ENCODE measurements around the gene ATM.
"Not testable (repeated sequence)": the region's sequence is repeated elsewhere in the genome, so short reads cannot be mapped to it uniquely, and the experiment has no call there.

ATM gene

DNA sequence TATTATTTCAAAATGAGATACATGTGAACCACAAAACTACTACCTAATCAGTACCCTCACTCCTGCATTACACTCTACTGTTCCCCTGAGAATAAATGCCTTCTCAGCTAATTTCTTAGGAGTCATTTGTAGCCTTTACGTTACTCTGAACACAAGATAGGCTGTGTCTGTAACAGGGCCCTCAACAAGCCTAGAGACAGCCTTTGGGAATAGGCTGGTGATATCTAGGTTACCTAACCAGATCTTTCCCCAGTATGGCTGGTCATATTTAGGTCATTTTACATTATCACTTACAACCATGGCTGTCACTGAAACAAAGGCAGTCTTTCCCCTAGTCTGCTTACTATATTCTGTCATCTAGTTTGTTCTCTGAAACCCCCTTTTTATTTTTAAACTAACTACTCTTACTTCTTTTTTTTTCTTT is 14.2 kb downstream of the ATM start:
- H3K27ac Mint-ChIP-seq, result peak overlapping the region; percentile 91
- peaks cover 89% of the 10 kb centered on the region for H3K4me1 Mint-ChIP-seq
- no peaks in the 10 kb centered on the region for H3K9me3 Mint-ChIP-seq
- no peaks in the 10 kb centered on the region for H3K27me3 Mint-ChIP-seq
- H3K4me3 Mint-ChIP-seq, result peak overlapping the region; percentile 76
- peaks cover 24% of the 10 kb centered on the region for H3K36me3 Mint-ChIP-seq

DNA sequence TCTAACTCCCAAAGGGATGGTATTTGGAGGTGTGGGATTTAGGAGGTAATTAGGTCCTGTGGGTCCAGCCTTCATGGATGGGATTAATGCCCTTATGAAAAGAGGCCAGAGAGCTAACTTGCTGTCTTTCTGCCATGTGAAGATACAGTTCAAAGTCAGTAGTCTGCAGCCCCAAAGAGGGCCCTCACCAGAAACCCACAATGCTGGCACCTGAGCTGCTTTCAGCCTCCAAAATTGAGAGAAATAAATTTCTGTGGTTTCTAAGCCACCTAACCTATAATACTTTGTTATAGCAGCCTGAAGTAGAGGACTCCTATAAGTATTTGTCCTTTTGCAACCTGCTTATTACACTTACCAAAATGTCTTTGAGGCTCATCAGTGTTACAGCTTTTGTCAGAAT is 16.2 kb downstream of the ATM start:
- Mint-ChIP-seq H3K27me3 (no peaks in the 10 kb centered on the region), H3K4me3 (peak overlapping the region; percentile 58), H3K9me3 (no peaks in the 10 kb centered on the region), H3K4me1 (peaks cover 89% of the 10 kb centered on the region), H3K36me3 (peaks cover 18% of the 10 kb centered on the region), H3K27ac (peak overlapping the region; percentile 93)

DNA sequence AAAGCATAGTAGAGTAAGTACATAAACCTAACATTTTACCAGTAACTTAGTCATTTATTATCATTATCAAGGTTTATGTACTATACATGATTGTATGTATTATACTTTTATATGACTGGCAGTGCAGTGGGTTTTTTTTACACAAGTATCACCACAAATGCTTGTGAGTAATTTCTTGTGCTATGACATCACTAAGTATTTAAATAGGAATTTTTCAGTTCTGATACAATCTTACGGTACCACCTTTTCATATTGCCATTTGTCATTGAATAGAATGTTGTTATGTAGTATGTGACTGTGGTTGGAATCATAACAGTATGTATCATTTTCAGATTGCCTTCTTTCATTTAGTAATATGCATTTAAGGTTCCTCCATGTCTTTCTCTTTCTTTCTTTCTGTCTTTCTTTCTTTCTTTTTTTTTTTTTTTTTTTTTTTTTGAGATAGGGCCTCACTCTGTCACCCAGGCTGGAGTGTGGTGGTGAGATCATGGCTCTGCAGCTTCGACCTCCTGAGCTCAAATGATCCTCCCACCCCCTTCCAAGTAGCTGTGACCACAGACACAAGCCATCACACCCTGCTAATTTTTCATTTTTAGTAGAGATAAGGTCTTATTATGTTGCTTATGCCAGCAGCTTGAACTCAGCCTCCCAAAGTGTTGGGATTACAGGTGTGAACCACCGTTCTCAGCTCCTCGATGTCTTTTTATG is 18.6 kb downstream of the ATM start:
- no peaks in the 10 kb centered on the region for H3K9me3 Mint-ChIP-seq
- H3K4me1 Mint-ChIP-seq, result peaks cover 91% of the 10 kb centered on the region
- H3K27me3 Mint-ChIP-seq, result no peaks in the 10 kb centered on the region
- H3K36me3 Mint-ChIP-seq, result peaks cover 19% of the 10 kb centered on the region
- H3K4me3 Mint-ChIP-seq, result peak overlapping the region; percentile 75
- H3K27ac Mint-ChIP-seq, result peak overlapping the region; percentile 97

DNA sequence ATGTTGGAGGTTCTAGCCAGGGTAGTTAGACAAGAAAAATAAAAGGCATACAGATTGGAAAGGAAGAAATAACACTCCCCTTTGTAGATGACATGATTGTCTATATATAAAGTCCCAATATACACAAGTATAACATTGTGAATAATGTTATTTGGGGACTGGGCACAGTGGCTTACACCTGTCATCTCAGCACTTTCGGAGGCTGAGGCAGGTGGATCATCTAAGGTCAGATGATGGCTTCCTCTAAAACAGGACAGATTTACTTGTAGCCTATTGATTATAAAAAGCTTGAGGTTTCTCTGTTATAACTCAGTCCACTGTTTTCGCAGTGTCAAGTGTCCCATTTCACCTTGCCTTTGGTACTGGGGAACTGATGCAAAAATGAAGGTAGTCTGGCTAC is 19.6 kb downstream of the ATM start:
- Mint-ChIP-seq H3K9me3 (no peaks in the 10 kb centered on the region), H3K4me3 (peak overlapping the region; percentile 64), H3K4me1 (peaks cover 90% of the 10 kb centered on the region)

DNA sequence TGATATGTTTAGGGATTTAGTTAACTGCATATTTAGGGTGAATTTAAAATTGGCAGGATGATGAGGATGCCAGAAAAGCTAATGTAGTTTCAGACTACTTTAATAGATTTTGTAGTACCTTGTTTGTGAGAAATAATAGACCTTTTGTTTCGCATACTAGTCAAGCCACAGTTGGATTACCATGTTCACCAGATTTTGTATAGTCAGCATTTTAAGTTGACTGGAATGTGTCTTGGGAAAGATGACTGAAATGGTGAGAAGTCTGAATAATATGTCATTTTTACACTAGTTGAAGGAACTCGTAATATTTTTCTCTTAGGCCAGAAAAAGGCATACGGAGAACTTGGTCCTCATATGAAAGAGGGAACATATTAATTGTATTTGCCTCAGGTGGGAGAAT is 23.4 kb downstream of the ATM start:
- Mint-ChIP-seq H3K4me1 (peaks cover 83% of the 10 kb centered on the region), H3K4me3 (no peak overlapping the region), H3K9me3 (no peaks in the 10 kb centered on the region), H3K27me3 (no peaks in the 10 kb centered on the region), H3K27ac (peak overlapping the region; percentile 44), H3K36me3 (peaks cover 24% of the 10 kb centered on the region)

More for the DNA sequence above, 19.6 kb downstream of the ATM start:
- H3K27ac Mint-ChIP-seq, result peak overlapping the region; percentile 95
- peaks cover 21% of the 10 kb centered on the region for H3K36me3 Mint-ChIP-seq
- no peaks in the 10 kb centered on the region for H3K27me3 Mint-ChIP-seq

DNA sequence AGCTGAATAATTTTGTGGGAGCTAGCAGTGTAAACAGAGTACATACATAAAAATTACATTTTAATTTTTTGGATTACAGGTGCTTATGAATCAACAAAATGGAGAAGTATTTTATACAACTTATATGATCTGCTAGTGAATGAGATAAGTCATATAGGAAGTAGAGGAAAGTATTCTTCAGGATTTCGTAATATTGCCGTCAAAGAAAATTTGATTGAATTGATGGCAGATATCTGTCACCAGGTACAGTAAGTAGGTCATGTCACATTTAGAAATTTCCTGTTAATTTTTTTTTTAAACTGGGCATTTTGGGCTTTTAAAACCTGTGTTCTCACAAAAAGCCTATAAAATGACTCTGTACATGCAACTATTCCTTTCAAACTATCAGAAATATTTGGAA is 24.0 kb downstream of the ATM start:
- H3K9me3 Mint-ChIP-seq, result no peaks in the 10 kb centered on the region
- peaks cover 28% of the 10 kb centered on the region for H3K36me3 Mint-ChIP-seq
- H3K4me3 Mint-ChIP-seq, result no peak overlapping the region
- H3K27ac Mint-ChIP-seq, result peak overlapping the region; percentile 73
- no peaks in the 10 kb centered on the region for H3K27me3 Mint-ChIP-seq
- peaks cover 84% of the 10 kb centered on the region for H3K4me1 Mint-ChIP-seq

DNA sequence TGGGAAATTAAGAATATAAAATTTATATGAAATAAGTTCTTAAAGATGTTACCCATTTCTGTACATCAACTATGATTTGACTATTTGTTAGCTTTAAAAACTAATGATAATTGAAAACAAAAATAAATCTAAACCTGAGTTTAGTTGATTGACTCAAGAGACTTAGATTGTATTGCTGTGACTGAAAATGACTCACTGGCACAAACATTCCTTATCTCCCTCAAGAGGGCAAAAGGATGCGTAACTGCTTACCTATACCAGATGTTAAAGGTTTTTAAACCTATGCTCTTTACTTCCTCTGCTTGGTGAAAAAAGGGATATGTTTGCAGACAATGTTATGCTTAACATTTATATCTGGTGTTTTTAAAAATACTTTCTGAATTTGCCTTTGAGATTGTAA is 30.3 kb downstream of the ATM start:
- peak overlapping the region; percentile 35 for H3K27ac Mint-ChIP-seq
- H3K4me3 Mint-ChIP-seq, result no peak overlapping the region
- peaks cover 70% of the 10 kb centered on the region for H3K4me1 Mint-ChIP-seq
- no peaks in the 10 kb centered on the region for H3K27me3 Mint-ChIP-seq
- no peaks in the 10 kb centered on the region for H3K9me3 Mint-ChIP-seq
- H3K36me3 Mint-ChIP-seq, result peaks cover 36% of the 10 kb centered on the region

DNA sequence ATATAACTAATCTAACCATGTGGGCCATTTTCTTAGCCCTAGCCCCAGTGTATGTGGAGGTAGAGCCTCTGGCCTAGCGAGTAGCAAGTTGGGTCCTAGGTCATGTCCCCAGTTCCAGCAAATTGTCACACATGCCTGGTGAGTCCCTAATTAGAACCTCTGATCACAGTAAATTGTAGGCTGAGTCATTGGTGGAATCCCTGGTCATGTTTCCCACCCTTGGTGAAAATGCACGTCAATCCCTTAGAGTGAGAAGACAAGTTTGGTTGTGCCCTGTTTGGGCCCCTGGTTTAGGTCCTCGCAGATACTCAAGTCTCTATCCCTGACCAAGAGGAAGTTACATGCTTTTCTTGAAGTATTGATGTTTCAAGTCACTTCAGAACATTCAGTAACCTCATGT is 46.7 kb downstream of the ATM start:
- H3K27ac Mint-ChIP-seq, result peak overlapping the region; percentile 86
- no peak overlapping the region for H3K4me3 Mint-ChIP-seq
- no peaks in the 10 kb centered on the region for H3K27me3 Mint-ChIP-seq
- peaks cover 40% of the 10 kb centered on the region for H3K4me1 Mint-ChIP-seq
- peaks cover 9% of the 10 kb centered on the region for H3K9me3 Mint-ChIP-seq
- H3K36me3 Mint-ChIP-seq, result peaks cover 35% of the 10 kb centered on the region

DNA sequence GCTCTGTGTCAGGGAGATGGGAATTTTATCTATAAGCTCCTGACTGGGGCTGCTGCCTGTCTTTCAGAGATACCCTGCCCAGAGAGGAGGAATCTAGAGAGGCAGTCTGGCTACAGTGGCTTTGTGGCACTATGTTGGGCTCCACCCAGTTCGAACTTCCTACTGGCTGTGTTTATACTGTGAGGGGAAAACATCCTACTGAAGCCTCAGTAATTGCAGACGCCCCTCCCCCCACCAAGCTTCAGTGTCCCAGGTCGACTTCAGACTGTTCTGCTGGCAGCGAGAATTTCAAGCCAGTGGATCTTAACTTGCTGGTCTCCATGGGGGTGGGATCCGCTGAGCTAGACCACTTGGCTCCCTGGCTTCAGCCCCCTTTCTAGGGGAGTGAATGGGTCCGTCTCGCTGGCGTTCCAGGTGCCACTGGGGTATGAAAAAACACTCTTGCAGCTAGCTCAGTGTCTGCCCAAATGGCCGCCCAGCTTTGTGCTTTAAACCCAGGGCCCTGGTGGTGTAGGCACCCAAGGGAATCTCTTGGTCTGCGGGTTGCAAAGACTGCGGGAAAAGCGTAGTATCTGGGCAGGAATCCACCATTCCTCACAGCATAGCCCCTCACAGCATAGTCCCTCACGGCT is 54.2 kb downstream of the ATM start:
- Mint-ChIP-seq H3K36me3 (peaks cover 49% of the 10 kb centered on the region), H3K9me3 (peaks cover 12% of the 10 kb centered on the region), H3K27ac (peak overlapping the region; percentile 90), H3K4me1 (peaks cover 78% of the 10 kb centered on the region)
- not testable (repeated sequence) for H3K27me3 Mint-ChIP-seq, H3K4me3 Mint-ChIP-seq

DNA sequence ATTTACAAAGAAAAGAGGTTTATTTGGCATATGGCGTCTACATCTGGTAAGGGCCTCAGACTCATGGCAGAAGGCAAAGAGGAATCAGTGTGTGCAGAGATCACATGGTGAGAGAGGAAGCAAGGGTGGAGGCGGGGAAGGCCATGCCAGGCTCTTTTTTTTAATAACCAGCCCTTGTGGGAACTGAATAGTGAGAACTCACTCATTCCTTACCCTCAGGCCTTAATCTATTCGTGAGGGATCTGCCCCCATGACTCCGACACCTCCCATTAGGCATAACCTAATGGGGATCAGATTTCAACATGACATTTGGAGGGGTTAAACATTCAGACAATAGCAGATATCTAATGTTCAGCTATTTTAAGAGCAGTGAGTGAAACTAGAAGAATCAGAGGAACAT is 55.7 kb downstream of the ATM start:
- Mint-ChIP-seq H3K4me3 (peak overlapping the region; percentile 24), H3K27ac (peak overlapping the region; percentile 94), H3K36me3 (peaks cover 41% of the 10 kb centered on the region), H3K4me1 (peaks cover 81% of the 10 kb centered on the region), H3K9me3 (peaks cover 12% of the 10 kb centered on the region), H3K27me3 (no peaks in the 10 kb centered on the region)

DNA sequence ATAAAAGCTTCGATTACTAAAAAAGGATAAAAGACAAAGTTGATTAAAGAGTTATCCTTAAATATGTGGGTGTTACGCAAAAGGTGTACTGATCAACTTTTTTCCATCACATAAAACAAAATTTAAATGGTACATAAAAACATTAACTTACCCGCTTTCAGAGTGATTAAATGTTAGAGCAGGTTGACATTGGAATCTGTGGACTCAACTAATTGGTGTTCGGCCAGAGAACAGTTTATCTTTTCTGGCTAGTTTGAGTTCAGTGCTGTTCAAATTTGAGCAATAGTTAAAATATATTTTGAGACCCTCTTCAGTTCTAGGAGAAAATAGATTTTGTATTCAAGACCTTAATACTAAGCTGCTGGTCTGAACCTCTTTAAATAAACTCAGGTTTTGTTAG is 56.1 kb downstream of the ATM start:
- Mint-ChIP-seq H3K4me3 (no peak overlapping the region), H3K4me1 (peaks cover 76% of the 10 kb centered on the region), H3K27ac (peak overlapping the region; percentile 94), H3K36me3 (peaks cover 37% of the 10 kb centered on the region), H3K9me3 (peaks cover 9% of the 10 kb centered on the region), H3K27me3 (no peaks in the 10 kb centered on the region)

DNA sequence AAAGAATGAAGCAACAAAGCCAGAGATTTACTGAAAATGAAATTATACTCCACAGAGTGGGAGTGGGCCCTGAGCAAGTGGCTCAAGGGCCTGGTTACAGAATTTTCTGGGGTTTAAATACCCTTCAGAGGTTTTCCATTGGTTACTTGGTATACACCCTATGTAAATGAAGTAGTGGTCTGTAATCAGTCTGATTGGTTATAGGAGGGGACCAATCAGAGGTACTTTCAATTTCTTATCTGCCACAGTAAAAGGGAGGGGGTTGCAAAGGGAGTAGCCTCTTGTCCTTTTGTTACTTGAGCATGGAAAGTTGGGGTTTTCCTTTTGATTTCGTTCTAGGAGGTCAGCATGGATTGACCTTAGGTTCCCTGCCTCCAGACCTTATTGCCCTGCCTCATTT is 63.5 kb downstream of the ATM start:
- Mint-ChIP-seq H3K36me3 (peaks cover 20% of the 10 kb centered on the region), H3K27me3 (no peaks in the 10 kb centered on the region), H3K27ac (peak overlapping the region; percentile 92), H3K4me1 (peaks cover 41% of the 10 kb centered on the region), H3K4me3 (no peak overlapping the region), H3K9me3 (no peaks in the 10 kb centered on the region)

DNA sequence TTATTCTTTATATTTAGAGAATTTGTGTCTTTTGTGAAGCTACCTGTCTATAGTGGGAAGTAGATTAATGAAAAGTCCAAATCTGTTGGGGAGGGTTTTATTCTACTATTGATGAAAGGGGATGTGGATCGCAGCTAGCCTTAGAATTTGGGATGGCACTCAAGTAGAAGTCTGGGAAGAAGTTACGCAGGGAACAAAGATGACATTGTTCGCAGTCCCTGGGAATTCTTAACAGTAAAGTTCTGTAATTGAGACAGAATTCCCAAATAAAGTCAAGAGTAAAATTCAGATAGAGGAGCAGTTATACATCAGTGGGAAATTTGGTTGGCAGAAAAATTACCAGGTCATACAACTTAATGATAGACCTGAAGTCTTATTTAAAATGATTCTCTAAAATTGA is 64.1 kb downstream of the ATM start:
- peak overlapping the region; percentile 92 for H3K27ac Mint-ChIP-seq
- peaks cover 46% of the 10 kb centered on the region for H3K4me1 Mint-ChIP-seq
- no peaks in the 10 kb centered on the region for H3K9me3 Mint-ChIP-seq
- no peaks in the 10 kb centered on the region for H3K27me3 Mint-ChIP-seq
- peaks cover 19% of the 10 kb centered on the region for H3K36me3 Mint-ChIP-seq
- H3K4me3 Mint-ChIP-seq, result no peak overlapping the region

DNA sequence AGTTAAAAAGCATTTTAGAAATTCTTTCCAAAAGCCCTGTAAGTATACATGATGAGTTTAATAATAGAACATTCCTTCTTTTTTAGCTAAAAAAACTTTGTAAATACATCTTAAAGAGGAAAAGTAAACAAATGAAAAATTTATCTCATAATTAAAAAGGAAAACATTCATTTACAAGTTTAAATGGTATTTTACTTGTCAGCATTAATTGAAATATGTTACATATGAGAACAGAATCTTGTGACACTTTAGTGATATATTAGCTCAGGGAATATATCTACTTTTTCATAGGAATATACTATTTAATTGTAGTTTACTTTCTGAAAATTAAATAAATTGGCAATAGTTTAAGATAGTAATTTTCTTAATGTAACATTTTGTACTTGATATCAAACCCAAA is 66.2 kb downstream of the ATM start:
- H3K4me1 Mint-ChIP-seq, result peaks cover 47% of the 10 kb centered on the region
- peaks cover 19% of the 10 kb centered on the region for H3K36me3 Mint-ChIP-seq
- H3K27me3 Mint-ChIP-seq, H3K4me3 Mint-ChIP-seq, H3K9me3 Mint-ChIP-seq: not testable (repeated sequence)
- peak overlapping the region; percentile 6 for H3K27ac Mint-ChIP-seq

DNA sequence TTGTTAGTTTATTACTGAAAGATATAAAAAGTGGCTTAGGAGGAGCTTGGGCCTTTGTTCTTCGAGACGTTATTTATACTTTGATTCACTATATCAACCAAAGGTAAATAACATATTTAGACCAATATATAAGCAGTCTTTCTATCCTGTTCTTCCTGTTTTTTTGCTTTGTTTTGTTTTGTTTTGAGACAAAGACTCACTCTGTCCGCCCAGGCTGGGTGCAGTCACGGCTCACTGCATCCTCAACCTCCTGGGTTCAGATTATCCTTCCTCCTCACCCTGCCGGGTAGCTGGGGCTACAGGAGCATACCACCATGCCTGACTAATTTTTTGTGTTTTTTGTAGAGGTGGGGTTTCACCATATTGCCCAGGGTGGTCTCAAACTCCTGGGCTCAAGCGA is 66.8 kb downstream of the ATM start:
- peaks cover 46% of the 10 kb centered on the region for H3K4me1 Mint-ChIP-seq
- H3K36me3 Mint-ChIP-seq, result peaks cover 16% of the 10 kb centered on the region
- peak overlapping the region; percentile 89 for H3K27ac Mint-ChIP-seq
- H3K4me3 Mint-ChIP-seq, result no peak overlapping the region
- no peaks in the 10 kb centered on the region for H3K9me3 Mint-ChIP-seq
- no peaks in the 10 kb centered on the region for H3K27me3 Mint-ChIP-seq

DNA sequence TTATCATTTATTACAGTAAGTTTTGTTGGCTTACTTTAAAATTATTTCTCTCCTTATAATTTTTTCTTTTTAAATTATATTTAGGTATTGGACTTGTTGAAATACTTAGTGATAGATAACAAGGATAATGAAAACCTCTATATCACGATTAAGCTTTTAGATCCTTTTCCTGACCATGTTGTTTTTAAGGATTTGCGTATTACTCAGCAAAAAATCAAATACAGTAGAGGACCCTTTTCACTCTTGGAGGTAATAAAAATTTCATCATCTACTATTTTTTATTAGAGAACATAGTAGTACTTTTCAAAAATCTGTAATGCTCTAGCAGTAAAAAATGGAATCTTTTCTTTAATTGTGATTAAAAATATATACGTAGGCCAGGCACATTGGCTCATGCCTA is 70.4 kb downstream of the ATM start:
- no peak overlapping the region for H3K4me3 Mint-ChIP-seq
- no peaks in the 10 kb centered on the region for H3K27me3 Mint-ChIP-seq
- peaks cover 8% of the 10 kb centered on the region for H3K36me3 Mint-ChIP-seq
- no peaks in the 10 kb centered on the region for H3K9me3 Mint-ChIP-seq
- H3K27ac Mint-ChIP-seq, result no peak overlapping the region
- H3K4me1 Mint-ChIP-seq, result peaks cover 28% of the 10 kb centered on the region

Measured in activated naive CD4-positive, alpha-beta T cell treated with anti-CD3 and anti-CD28 coated beads, Interleukin-2, amount 50 U/mL, for 24 hours (primary cell).